T-helper 1 cell (primary cell): ENCODE results near the gene ELAC1.
"Not testable (repeated sequence)": the region's sequence is repeated elsewhere in the genome, so short reads cannot be mapped to it uniquely, and the experiment has no call there.

ENCODE experiments used
- DNase-seq, 5 donors: peaks; one replicate each; pipeline ENCODE4 v3.0.0-alpha.2; 2012 to 2020

ELAC1 gene

GRCh38 chr18:50973367-50974126, 5.7 kb downstream of the ELAC1 start:
- DNase-seq: peak in 1 of 5 donors; percentile 9

DNA sequence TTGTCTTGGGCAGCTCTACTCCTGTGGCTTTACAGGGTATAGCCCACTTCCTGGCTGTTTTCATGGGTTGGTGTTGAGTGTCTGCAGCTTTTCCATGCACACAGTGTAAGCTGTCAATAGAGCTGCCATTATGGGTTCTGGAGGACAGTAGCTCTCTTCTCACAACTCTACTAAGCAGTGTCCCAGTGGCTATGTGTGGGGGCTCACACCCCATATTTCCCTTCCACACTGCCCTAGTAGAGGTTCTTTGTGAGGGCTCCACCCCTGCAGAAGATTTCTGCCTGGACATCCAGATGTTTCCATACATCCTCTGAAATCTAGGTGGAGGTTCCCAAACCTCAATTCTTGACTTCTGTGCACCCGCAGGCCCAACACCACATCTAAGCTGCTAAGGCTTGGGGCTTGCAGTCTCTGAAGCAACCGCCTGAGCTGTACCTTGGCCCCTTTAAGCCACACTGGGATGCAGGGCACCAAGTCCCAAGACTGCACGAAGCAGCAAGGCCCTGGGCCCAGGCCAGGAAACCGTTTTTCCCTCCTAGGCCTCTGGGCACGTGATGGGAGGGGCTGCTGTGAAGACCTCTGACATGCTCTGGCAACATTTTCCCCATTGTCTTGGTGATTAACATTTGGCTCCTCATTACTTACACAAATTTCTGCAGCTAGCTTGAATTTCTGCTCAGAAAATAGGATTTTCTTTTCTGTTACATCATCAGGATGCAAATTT, 9.4 kb downstream of the ELAC1 start:
- DNase-seq: no peak

DNA sequence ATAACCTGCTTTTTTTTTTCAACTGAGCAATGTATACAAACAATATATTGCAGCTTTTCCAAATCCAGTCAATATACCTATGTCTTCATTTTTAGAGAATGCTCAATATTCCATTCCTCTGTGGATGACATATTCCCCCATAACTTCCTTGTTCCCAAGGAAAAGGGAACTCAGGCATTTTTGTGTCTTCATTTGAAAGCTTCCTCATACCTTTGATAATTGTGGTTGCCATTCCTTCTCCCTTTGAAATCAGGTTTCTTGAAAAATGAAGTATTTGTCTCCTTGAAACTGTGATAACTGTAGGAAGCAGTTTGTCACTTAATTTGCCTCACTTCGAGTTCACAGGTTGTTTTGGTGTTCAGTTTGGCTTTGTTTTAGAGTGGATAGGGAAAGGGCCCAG, 13.5 kb downstream of the ELAC1 start:
- DNase-seq: no peak

- DNase-seq: no peak
Measured at GRCh38 chr18:50982086-50982801, 14.4 kb downstream of the ELAC1 start.

DNA sequence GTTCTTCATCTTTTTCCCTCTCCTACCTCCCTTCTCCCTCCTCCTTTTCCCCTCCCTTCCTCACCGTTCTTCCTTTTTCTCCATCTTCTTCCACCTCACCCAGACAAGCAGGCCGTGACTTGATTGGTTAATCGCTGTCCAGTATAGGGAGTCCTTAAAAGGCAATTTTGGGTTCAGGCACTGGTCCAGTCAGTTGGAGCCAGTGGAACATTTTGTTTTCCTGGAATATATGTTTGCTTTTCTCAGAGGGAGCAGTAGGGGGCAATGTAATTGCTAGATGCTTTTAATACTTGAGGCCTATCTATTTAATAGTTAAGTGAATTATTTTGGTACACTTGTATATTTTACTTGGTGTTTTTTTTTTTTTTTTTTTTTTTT, 15.0 kb downstream of the ELAC1 start:
- DNase-seq: no peak

- no peak for DNase-seq
Measured at GRCh38 chr18:50986360-50987087, 18.7 kb downstream of the ELAC1 start.

DNA sequence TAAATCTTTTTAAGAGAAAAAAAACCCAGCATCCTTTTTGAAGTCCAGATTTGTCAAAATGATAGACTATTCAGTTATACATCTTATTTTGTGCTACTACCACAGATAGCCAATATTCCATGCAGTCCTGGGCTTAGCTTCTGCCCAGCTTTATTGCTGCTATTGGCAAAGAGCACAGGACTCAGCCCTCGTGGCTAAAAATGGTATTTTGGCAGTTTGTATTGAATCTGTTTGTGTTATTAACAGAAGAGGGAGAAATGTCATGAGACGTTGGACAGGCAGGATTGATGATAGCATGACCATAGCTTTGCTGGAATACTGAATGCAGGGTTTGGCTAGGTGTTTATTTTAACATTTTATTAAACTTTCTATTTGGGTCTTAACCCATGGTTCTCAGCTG, 19.4 kb downstream of the ELAC1 start:
- DNase-seq: no peak

DNA sequence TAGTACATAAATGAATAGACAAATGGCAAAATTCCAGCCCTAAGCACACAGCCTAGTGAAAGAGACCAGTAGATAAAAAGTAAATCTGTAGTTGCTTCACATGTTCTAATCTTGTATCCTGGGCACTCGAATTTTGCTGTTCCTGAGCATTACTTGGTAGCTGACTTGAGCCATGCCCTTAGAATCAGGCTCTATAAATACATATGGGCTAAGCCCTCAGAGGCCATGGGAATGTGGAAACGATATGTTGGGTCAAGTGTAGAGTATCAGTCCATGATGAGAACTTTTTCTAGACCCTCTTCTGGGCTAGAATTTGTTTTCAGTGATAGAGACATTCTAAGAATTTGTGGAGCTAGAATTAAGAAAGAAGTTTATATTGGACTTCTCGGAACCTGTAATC, 21.9 kb downstream of the ELAC1 start:
- no peak for DNase-seq

DNA sequence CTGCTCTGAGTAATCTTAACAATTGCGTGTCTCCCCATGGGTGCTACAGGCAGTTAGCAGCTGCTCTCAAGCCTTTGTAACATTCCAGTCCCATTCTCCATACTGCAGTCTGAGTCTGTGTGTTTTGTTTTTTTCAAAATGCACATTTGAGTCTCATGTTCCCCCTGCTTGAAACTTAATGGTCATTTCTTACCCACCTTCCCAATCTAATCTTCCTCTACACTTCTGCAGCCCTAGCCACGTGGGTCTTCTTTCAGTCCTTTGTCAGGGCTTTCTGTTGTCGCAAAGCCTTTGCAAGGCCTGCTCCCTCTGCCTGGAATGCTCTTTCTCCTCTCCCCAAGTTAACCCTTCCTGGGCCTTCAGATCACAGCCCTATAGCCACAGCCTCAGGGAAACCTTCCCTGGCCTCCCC, 24.5 kb downstream of the ELAC1 start:
- DNase-seq: no peak

DNA sequence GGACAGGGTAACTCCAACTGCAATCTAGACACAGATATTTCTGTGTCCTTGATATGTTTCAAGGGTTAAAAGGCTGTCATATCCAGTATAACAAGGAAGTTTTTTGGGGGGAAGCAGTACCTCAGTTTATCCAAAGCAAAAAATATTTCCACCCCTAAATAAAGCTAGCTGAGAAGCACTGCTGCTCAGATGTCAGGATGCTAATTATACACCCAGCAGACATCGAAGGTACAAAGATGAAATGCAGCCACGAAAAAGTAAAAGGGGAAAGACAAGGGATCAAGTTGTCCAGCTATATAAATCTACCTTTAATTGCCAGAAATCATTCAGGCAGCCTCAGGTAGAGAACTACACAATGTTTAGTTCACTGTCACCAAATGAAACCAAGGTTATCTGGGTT, 26.2 kb downstream of the ELAC1 start:
- DNase-seq: no peak

DNA sequence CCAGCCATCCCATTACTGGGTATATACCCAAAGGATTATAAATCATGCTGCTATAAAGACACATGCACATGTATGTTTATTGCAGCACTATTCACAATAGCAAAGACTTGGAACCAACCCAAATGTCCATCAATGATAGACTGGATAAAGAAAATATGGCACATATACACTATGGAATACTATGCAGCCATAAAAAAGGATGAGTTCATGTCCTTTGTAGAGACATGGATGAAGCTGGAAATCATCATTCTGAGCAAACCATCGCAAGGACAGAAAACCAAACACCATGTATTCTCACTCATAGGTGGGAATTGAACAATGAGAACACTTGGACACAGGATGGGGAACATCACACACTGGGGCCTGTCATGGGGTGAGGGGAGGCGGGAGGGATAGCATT, 35.3 kb downstream of the ELAC1 start:
- DNase-seq: not testable (repeated sequence)

DNA sequence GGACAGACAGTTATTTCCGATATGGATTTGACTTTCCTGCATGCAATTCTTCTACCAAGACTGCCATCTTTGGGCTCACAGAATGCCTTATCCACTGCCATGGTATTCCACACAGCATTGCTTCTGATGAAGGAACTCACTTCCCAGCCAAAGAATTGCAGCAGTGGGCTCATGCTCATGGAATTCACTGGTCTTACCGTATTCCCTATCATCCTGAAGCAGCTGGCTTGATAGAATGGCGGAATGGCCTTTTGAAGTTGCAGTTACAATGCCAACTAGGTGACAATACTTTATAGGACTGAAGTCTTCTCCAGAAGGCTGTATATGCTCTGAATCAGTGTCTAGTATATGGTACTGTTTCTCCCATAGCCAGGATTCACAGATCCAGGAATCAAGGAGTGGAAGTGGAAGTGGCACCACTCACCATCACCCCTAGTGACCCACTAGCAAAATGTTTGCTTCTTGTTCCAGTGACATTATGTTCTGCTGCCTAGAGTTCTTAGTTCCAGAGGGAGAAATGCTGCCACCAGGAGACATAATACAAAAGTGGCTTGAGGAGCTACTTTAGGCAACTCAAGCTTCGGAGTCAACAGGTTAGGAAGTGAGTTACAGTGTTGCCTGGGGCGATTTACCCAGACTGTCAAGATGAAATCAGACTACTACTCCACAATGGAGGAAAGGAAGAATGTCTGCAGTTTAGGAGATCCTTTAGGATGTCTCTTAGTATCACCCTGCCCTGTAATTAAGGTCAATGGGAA, 38.4 kb downstream of the ELAC1 start:
- no peak for DNase-seq

DNA sequence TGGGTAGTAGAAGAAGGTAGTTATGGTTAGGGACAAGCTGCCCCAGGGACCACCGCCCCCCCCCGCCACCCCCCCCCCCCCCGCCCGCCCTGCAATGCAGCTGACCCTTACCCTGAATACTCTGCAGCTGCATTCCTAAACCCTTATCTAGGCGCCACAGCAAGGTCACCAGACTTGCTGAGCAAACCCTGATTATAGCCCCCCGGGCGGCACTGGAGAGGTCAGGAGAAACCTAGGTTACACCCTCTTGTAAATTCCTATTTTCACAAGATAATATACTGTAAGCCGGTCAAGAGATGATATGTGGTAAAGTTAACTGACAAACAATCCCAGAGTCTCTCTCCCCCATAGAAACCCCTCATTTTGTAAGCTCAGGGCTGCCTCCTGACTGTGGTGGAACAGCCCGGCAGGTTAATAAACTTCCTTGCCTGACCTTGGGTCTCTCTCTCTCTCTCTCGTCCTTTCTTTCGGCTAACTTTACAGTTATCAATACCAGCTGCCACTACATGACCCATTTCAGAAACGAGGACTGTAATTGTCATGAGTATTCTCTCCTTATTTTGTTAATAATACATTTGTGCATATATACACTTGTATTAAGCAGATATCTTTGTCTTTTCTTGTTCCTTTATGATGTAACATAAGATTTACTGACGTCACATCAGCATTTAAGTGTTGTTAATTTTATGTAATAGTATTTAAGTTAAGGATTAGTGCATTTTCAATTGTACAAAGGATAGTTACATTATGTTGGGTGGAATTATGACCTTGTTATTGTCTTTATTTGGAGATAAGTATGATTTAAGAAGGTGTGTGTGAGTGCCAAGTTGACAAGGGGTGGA, 39.3 kb downstream of the ELAC1 start:
- no peak for DNase-seq

- no peak for DNase-seq
Measured at GRCh38 chr18:51007790-51008139, 39.9 kb downstream of the ELAC1 start.

GRCh38 chr18:51009072-51009471, 41.2 kb downstream of the ELAC1 start:
- no peak for DNase-seq

GRCh38 chr18:51010218-51010617, 42.4 kb downstream of the ELAC1 start:
- DNase-seq: no peak

GRCh38 chr18:51011709-51012108, 43.9 kb downstream of the ELAC1 start:
- DNase-seq: no peak

- DNase-seq: no peak
Measured at GRCh38 chr18:51012441-51012840, 44.6 kb downstream of the ELAC1 start.

DNA sequence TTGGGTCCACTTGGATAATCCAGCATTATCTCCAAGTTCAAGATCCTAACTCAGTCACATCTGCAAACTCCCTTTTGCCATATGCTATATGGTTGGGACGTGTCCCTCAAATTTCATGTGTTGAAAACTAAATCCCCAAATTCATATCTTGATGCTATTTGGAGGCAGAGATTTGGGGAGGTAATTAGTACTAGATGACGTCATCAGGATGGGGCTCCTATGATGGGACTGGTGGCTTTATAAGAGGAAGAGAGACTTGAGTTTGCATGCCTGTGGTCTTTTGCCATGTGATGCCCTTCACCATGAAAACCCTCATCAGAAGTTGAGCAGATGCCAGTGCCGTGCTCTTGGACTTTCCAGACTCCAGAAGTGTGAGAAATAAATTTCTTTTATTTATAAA, 45.4 kb downstream of the ELAC1 start:
- DNase-seq: no peak

DNA sequence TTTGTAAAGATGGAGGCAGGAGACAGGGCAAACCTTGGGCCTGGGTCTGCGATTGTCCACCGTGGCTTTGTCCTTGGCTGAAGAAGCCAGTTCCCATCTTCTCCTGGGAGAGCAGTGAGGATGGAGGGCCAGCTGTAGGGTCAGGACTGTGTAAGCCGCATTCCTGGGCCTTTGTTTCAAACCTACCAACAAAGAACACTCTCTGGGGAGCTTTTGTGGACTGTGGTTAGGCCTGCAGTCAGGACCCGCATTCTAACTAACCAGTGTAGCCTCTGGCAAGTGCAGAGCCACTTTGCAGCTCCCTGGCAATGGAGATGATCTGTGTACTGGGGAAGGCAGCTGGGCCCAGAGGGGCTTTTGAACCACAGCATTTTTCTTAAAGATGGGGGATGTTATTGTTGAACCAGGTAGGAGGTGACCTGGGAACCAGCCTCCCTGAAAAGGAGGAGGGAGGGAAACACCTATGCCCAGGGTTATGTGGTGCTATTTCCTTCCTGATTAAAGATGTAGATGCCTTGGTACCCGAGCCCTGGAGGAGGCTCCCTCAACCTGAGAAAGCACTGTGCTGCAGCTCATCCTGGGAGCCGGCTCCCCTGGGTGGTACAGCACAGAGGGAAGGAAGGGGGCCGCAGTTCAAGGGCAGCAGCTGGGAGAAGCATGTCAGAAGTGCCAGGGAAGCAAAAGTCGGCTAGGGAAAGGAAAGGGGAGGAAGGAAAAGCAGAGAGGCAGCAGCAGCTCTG, 49.5 kb downstream of the ELAC1 start:
- DNase-seq: no peak

DNA sequence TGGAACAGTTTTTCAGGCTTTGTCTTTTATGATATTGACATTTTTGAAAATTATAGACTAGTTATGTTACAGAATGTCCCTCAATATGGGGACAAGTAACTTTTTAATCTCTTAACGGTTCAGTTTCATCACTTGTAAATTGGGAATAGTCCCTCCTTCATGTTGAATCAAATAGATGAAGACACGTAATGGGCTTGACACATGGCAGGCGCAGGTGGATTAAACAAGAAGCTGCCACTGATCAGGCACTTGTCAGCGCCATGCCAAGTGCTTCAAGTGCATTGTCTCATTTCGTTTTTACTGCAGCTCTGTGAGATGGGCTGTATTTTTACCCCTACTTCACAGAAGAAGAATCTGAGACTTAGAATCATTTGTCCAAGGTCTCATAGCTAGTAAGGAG, 52.7 kb downstream of the ELAC1 start:
- DNase-seq: no peak
